IMR-90 (cell line): ENCODE data around the gene ADD3. TPM values are rescaled to one million over a fixed set of nuclear protein-coding genes. Genes with fewer than 3 reads are reported as not detected.
"Not testable (repeated sequence)": the region's sequence is repeated elsewhere in the genome, so short reads cannot be mapped to it uniquely, and the experiment has no call there.

ENCODE experiments used
- ATAC-seq: fragments of 200-7000 bp; cut with Tn5 transposase; 2 replicates; pipeline ENCODE4 v1.9.1; 2020; ENCODE audit warnings: low read depth, mild to moderate bottlenecking, moderate library complexity
- BruUV-seq: library from RNA; stranded (reverse); fragments of 400-500 nt; replicated peaks from 2 replicates; lab custom pipeline; 2021; lab: Mats Ljungman, UMichigan
- CTCF ChIA-PET: fragments of 300-600 bp; formaldehyde crosslinking; extraction: SDS; loops from one replicate; lab custom pipeline; 2021; ENCODE audit warnings: antibody characterized with exemption; lab: Yijun Ruan, JAX
- POLR2A ChIA-PET: fragments of 300-600 bp; sonication (Branson Sonifier 250); formaldehyde crosslinking; loops from one replicate; lab custom pipeline; 2022; ENCODE audit warnings: antibody characterized with exemption; ENCODE audit not compliant: unreplicated experiment; lab: Charles Lee
- DNase-seq: peaks from one replicate; pipeline ENCODE4 v3.0.0; 2013
- H2AFZ ChIP-seq: replicated peaks from 2 replicates; pipeline ENCODE3; 2013; ENCODE audit warnings: low read length, mild to moderate bottlenecking; ENCODE audit not compliant: poor library complexity
- H2AK5ac ChIP-seq: 2 replicates; pipeline ENCODE4 v1.6.1; 2013; ENCODE audit warnings: low read depth, low read length, inconsistent platforms
- H2AK9ac ChIP-seq: replicated peaks from 2 replicates; pipeline ENCODE3; 2013; ENCODE audit warnings: mild to moderate bottlenecking, low read depth, low read length, moderate library complexity; ENCODE audit not compliant: poor library complexity
- H2BK120ac ChIP-seq: 2 replicates; pipeline ENCODE4 v1.6.1; 2013; ENCODE audit warnings: low read depth, low read length, inconsistent platforms
- H2BK15ac ChIP-seq: 3 replicates; pipeline ENCODE4 v1.6.1; 2013; ENCODE audit warnings: low read depth, low read length, inconsistent platforms
- H2BK20ac ChIP-seq: 2 replicates; pipeline ENCODE4 v1.6.1; 2013; ENCODE audit warnings: low read depth, mild to moderate bottlenecking, inconsistent platforms, low read length, moderate library complexity
- H2BK5ac ChIP-seq: 2 replicates; pipeline ENCODE4 v1.6.1; 2013; ENCODE audit warnings: mild to moderate bottlenecking, low read depth, low read length, inconsistent platforms; ENCODE audit not compliant: poor library complexity, severe bottlenecking
- H3K14ac ChIP-seq: replicated peaks from 2 replicates; pipeline ENCODE4 v1.6.1; 2013; ENCODE audit warnings: low read depth, low read length, inconsistent platforms
- H3K18ac ChIP-seq: 2 replicates; pipeline ENCODE4 v1.6.1; 2013; ENCODE audit warnings: low read depth, low read length, control low read depth
- H3K23ac ChIP-seq: 2 replicates; pipeline ENCODE4 v1.6.1; 2013; ENCODE audit warnings: low read depth, low read length, inconsistent platforms
- H3K27ac ChIP-seq: 2 replicates; pipeline ENCODE4 v1.5.1; 2013; ENCODE audit warnings: mild to moderate bottlenecking, control low read depth, low read length; ENCODE audit not compliant: insufficient read depth
- H3K27me3 ChIP-seq: 2 replicates; pipeline ENCODE4 v1.6.1; 2013; ENCODE audit warnings: low read length; ENCODE audit not compliant: control insufficient read depth, insufficient read depth
- H3K36me3 ChIP-seq: 2 replicates; pipeline ENCODE4 v1.6.1; 2013; ENCODE audit warnings: low read length, mixed read lengths; ENCODE audit not compliant: control insufficient read depth, insufficient read depth
- H3K4ac ChIP-seq: 2 replicates; pipeline ENCODE4 v1.6.1; 2013; ENCODE audit warnings: low read depth, low read length, inconsistent platforms
- H3K4me1 ChIP-seq: 2 replicates; pipeline ENCODE4 v1.6.1; 2013; ENCODE audit warnings: low read length, mixed read lengths; ENCODE audit not compliant: control insufficient read depth, insufficient read depth
- H3K4me2 ChIP-seq: 2 replicates; pipeline ENCODE4 v1.6.1; 2013; ENCODE audit warnings: low read depth, mild to moderate bottlenecking, control low read depth, low read length, moderate library complexity
- H3K4me3 ChIP-seq: 2 replicates; pipeline ENCODE4 v1.5.1; 2013; ENCODE audit warnings: low read depth, mild to moderate bottlenecking, control low read depth, low read length, moderate library complexity; ENCODE audit not compliant: insufficient read depth
- H3K56ac ChIP-seq: 2 replicates; pipeline ENCODE4 v1.6.1; 2013; ENCODE audit warnings: low read length, inconsistent platforms; ENCODE audit not compliant: insufficient read depth; ENCODE audit errors: extremely low read depth
- H3K79me1 ChIP-seq, 2 experiments: 2 replicates each; pipeline ENCODE4 v1.6.1; 2013; ENCODE audit warnings: low read length in 2 of 2, inconsistent platforms in 1 of 2, low read depth in 1 of 2
- H3K9ac ChIP-seq: 2 replicates; pipeline ENCODE4 v1.6.1; 2013; ENCODE audit warnings: low read depth, low read length, control low read depth
- H3K9me1 ChIP-seq: 2 replicates; pipeline ENCODE4 v1.6.1; 2013; ENCODE audit warnings: low read length, inconsistent platforms; ENCODE audit not compliant: insufficient read depth
- H3K9me3 ChIP-seq: 2 replicates; pipeline ENCODE4 v1.6.1; 2013; ENCODE audit warnings: low read length; ENCODE audit not compliant: control insufficient read depth, insufficient read depth
- H4K20me1 ChIP-seq: 2 replicates; pipeline ENCODE4 v1.6.1; 2013; ENCODE audit warnings: low read length, inconsistent platforms; ENCODE audit not compliant: insufficient read depth
- H4K5ac ChIP-seq: 2 replicates; pipeline ENCODE4 v1.6.1; 2013; ENCODE audit warnings: mild to moderate bottlenecking, low read depth, low read length, control low read depth
- H4K8ac ChIP-seq, 2 experiments: 2 replicates each; pipeline ENCODE4 v1.6.1; 2013; ENCODE audit warnings: low read depth in 2 of 2, low read length in 2 of 2, control low read depth in 1 of 2, inconsistent platforms in 1 of 2
- H4K91ac ChIP-seq: 2 replicates; pipeline ENCODE4 v1.6.1; 2013; ENCODE audit warnings: low read depth, low read length, inconsistent platforms; ENCODE audit not compliant: insufficient read depth
- BHLHE40 ChIP-seq: fragments of 150-350 bp; IDR thresholded peaks from 2 replicates; pipeline ENCODE4 v1.6.1; 2016; ENCODE audit warnings: mild to moderate bottlenecking, low read depth, low read length
- CHD1 ChIP-seq: IDR thresholded peaks from 2 replicates; pipeline ENCODE4 v1.6.1; 2012; ENCODE audit warnings: low read depth, low read length, improper control_type of control experiment
- MXI1 ChIP-seq: IDR thresholded peaks from 2 replicates; pipeline ENCODE4 v1.6.1; 2012; ENCODE audit warnings: low read depth, mild to moderate bottlenecking, low read length, moderate library complexity, borderline replicate concordance
- POLR2A ChIP-seq: IDR thresholded peaks from 2 replicates; pipeline ENCODE4 v1.6.1; 2012; ENCODE audit warnings: mild to moderate bottlenecking, low read depth, low read length
- RAD21 ChIP-seq: IDR thresholded peaks from 2 replicates; pipeline ENCODE4 v1.6.1; 2012; ENCODE audit warnings: low read length, improper control_type of control experiment
- WGBS, 2 experiments: methylation state at CpG; one replicate each; pipeline versions ENCODE4 v1.1.5 to v1.1.7; 2013; ENCODE audit warnings: missing lambda C conversion rate in 2 of 2; ENCODE audit not compliant: insufficient read length in 1 of 2; ENCODE audit errors: extremely low coverage in 2 of 2; 5-methylcytosine and 5-hydroxymethylcytosine counted together
- dilution Hi-C: fragments of 300-500 bp; cut with HindIII; formaldehyde crosslinking; loops from one replicate; pipeline ENCODE4 v1.14.3; 2018; ENCODE audit warnings: low sequenced_read_pairs; ENCODE audit not compliant: unreplicated experiment
- in situ Hi-C: fragments of 300-500 bp; cut with MboI; formaldehyde crosslinking; loops from 3 replicates; pipeline ENCODE4 v1.14.3; 2019; ENCODE audit warnings: low sequenced_read_pairs, inconsistent platforms, mixed read lengths
- intact Hi-C: fragments of 100-400 bp; cut with micrococcal nuclease; formaldehyde crosslinking; loops from 2 replicates; pipeline ENCODE4 v1.10.0; 2022
- polyA plus RNA-seq, 3 experiments: library from polyadenylated mRNA; depleted of rRNA; stranded (reverse); fragments of >200 nt; gene quantifications; 2 replicates each; pipeline ENCODE4 v1.2.3, GENCODE V29; 2012; ENCODE audit warnings: low replicate concordance in 1 of 3
- total RNA-seq: library from RNA; depleted of rRNA; stranded (reverse); fragments of >200 nt; gene quantifications from 2 replicates; pipeline ENCODE4 v1.2.3, GENCODE V29; 2012
- TF ChIP-seq, protein P1 (sequence below): conservative IDR thresholded peaks from 2 replicates; pipeline ENCODE4 v1.5.1; 2012; ENCODE audit warnings: mild to moderate bottlenecking, low read depth, low read length, improper control_type of control experiment

Gene ADD3
- total and polyA plus RNA-seq, 2 of the 4 experiments (the other 2 are of a cell fraction) = 138 to 212 TPM

DNA sequence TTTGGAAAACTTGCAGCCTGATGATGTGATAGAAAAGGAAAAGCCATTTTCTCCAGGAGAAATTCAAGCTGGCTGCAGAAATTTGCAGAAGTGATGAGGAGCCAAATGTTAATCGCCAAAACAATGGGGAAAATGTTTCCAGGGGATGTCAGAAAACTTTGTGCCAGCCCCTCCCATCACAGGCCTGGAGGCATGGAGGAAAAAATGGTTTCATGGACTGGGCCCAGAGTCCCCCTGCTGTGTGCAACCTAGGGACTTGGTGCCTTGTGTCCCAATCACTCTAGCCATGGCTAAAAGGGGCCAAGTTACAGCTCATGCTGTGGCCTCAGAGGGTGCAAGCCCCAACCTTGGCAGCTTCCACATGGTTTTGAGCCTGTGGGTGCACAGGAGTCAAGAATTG is 41.0 kb downstream of the ADD3 start:
- Histone ChIP-seq H3K79me1 (peaks cover 27 to 55% of the 10 kb centered on the region in 2 experiments), H3K4me2 (no peak overlapping the region), H3K27me3 (no peaks in the 10 kb centered on the region), H3K9me1 (peaks cover 7% of the 10 kb centered on the region), H3K14ac (no peak overlapping the region), H3K9ac (no peak overlapping the region), H3K36me3 (no peaks in the 10 kb centered on the region), H3K18ac (no peak overlapping the region), H3K9me3 (no peaks in the 10 kb centered on the region), H4K20me1 (peaks cover 4% of the 10 kb centered on the region; the same call in 1 of the 2 replicates), H3K4me1 (peaks cover 4% of the 10 kb centered on the region), H3K4me3 (no peak overlapping the region), H3K23ac (no peak overlapping the region), H2AK9ac (no peak overlapping the region), H2BK120ac (no peak overlapping the region), H4K5ac (no peak overlapping the region), H3K27ac (no peak overlapping the region), H2BK5ac (no peak overlapping the region), H2AFZ (no peak overlapping the region), H2AK5ac (no peak overlapping the region), H3K56ac (no peak overlapping the region), H2BK15ac (no peak overlapping the region), H4K91ac (no peak overlapping the region), H2BK20ac (no peak overlapping the region), H3K4ac (no peak overlapping the region), H4K8ac (no peak overlapping the region)
- in situ Hi-C loops = no loop called here
- ATAC-seq (no peak), DNase-seq (no peak)
- ChIA-PET CTCF (no interaction called here), POLR2A (no interaction called here)
- intact Hi-C loops = no loop called here
- dilution Hi-C loops = no loop called here
- no CpG with 5 or more reads among the region's 1 CpG for WGBS, 2 experiments
- BruUV-seq = no TSS peak
- TF ChIP-seq BHLHE40 (no peak), MXI1 (no peak), CHD1 (no peak), POLR2A (no peak), RAD21 (no peak)
- TF ChIP-seq, protein P1, sequence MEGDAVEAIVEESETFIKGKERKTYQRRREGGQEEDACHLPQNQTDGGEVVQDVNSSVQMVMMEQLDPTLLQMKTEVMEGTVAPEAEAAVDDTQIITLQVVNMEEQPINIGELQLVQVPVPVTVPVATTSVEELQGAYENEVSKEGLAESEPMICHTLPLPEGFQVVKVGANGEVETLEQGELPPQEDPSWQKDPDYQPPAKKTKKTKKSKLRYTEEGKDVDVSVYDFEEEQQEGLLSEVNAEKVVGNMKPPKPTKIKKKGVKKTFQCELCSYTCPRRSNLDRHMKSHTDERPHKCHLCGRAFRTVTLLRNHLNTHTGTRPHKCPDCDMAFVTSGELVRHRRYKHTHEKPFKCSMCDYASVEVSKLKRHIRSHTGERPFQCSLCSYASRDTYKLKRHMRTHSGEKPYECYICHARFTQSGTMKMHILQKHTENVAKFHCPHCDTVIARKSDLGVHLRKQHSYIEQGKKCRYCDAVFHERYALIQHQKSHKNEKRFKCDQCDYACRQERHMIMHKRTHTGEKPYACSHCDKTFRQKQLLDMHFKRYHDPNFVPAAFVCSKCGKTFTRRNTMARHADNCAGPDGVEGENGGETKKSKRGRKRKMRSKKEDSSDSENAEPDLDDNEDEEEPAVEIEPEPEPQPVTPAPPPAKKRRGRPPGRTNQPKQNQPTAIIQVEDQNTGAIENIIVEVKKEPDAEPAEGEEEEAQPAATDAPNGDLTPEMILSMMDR = no peak

DNA sequence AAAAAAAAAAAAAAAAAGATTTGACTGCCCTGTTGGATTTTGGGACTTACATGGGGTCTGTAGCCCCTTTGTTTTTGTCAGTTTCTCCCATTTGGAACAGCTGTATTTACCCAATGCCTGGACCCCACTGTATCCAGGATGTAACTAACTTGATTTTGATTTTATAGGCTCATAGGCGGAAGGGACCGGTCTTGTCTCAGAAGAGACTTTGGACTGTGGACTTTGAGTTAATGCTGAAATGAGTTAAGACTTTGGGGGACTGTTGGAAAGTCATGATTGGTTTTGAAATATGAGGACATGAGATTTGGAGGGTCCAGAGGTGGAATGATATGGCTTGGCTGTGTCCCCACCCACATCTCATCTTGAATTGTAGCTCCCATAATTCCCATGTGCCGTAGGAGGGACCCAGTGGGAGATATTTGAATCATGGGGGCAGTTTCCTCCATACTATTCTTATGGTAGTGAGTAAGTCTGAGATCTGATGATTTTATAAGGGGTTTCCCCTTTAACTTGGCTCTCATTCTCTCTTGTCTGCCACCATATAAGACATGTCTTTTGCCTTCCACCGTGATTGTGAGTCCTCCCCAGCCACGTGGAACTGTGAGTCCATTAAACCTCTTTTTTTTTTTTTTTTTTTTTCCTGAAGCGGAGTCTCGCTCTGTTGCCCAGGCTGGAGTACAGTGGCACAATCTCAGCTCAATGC is 42.3 kb downstream of the ADD3 start:
- H3K9me3 ChIP-seq, H3K27ac ChIP-seq, dilution Hi-C loops, H3K4me1 ChIP-seq, H4K8ac ChIP-seq, H2BK20ac ChIP-seq, H2AK9ac ChIP-seq, H3K4me2 ChIP-seq, H4K20me1 ChIP-seq, H2AFZ ChIP-seq, H3K9ac ChIP-seq, H3K23ac ChIP-seq, H3K4me3 ChIP-seq, H3K14ac ChIP-seq, H3K18ac ChIP-seq, H3K36me3 ChIP-seq, ATAC-seq, H4K5ac ChIP-seq, POLR2A ChIA-PET, H2BK5ac ChIP-seq, DNase-seq, intact Hi-C loops, H2BK15ac ChIP-seq, H3K9me1 ChIP-seq, in situ Hi-C loops, H3K27me3 ChIP-seq, H2BK120ac ChIP-seq, BruUV-seq, H3K4ac ChIP-seq, H4K91ac ChIP-seq, H2AK5ac ChIP-seq, H3K56ac ChIP-seq: not testable (repeated sequence)
- H3K79me1 ChIP-seq = peaks cover 25 to 50% of the 10 kb centered on the region in 2 experiments
- CTCF ChIA-PET = interaction anchor here (0.6 to 0.7 kb wide), 2 partner anchors 9 to 186 kb away, joined by 5 read pairs; no protein-coding TSS in a partner anchor
- 100% methylated on average over 2 of the region's 7 CpGs; no CpG with 5 or more reads in 1 of the 2 experiments for WGBS, 2 experiments
